Loucy (cell line): Measurements from ENCODE around the gene TSC2.

Experiments
- CTCF ChIP-seq: fragments of 200-600 bp; sonication (generic); conservative IDR thresholded peaks from 2 replicates; pipeline ENCODE4 v1.5.1; 2014; ENCODE audit warnings: mild to moderate bottlenecking, antibody characterized with exemption, low read length
- EZH2phosphoT487 ChIP-seq: fragments of 200-600 bp; IDR thresholded peaks from 2 replicates; pipeline ENCODE4 v1.6.1; 2018; ENCODE audit warnings: antibody characterized with exemption, mild to moderate bottlenecking, moderate library complexity, borderline replicate concordance

GRCh38 chr16:2032285-2033056, 15.3 kb upstream of the TSC2 start:
- no peak for TF ChIP-seq CTCF
- TF ChIP-seq EZH2phosphoT487, result no peak
